SIG-M5 (cell line): ENCODE data around the gene PRRX1.

Source experiments
- DNase-seq: peaks from one replicate; lab custom pipeline; 2025; lab: John Stamatoyannopoulos, UW

The PRRX1 gene

DNA sequence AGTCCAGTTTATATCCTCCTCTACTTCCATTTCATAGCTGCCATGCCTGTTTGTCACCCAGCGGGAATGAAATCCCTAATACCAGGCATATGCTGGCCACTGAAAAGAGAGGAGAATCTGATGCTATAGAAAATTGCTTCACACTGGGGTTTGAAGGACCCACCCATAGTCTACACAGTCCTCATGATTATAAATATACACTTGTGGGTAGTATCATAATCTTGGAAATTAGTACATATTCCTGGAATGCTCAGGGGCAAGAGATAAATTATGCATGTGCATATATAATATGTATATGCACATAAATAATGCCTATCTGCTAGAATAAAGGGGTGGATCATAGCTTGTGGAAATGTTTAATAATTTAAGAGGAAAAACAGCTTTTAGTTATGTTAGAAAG, 105.8 kb downstream of the PRRX1 start:
- no peak for DNase-seq

DNA sequence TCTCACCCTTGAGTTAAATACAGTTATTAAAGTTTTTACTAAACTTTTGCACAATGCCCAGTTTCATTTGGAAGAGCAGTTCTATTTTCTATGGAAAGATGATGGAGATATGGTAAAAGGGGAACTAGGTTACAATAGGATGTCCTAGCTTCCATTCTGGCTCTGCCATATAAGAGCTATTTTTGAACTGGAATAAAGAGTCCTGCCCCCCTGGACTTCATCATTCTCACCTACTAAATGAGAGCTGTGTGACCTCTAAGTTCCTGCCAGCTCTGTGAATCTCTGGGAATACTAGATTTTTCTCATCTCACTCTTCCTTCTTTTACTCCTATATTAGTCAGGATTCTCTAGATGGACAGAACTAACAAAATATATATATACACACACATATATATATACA, 106.3 kb downstream of the PRRX1 start:
- no peak for DNase-seq

- no peak for DNase-seq
Observed at GRCh38 chr1:170776252-170776651, 112.3 kb downstream of the PRRX1 start.

DNA sequence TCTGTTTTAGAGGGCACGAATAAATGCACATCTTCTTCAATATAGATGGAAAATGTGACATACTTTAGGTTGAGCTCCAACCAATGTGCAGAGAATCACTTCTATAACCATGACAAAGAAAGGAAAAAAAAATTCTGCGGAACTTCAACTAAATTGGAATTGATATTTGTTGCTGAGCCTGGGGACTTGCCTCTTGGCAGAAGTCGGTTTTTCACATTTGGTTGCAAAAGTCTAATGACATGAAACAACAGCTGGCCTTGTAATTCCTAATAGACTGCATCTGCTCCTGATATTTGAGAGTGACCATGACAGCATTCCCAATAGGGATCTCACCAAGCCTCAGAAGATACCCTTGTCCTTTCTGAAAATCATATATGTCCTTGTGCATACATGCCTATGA, 112.8 kb downstream of the PRRX1 start:
- DNase-seq = no peak
